HCT116 (cell line): ENCODE data around the gene WDPCP. TPM values are rescaled to one million over a fixed set of nuclear protein-coding genes. Genes with fewer than 3 reads are reported as not detected.

Experiments
- ATAC-seq: fragments of 200-7000 bp; cut with Tn5 transposase; 2 replicates; pipeline ENCODE4 v1.9.1; 2020; ENCODE audit warnings: mild to moderate bottlenecking, moderate library complexity
- BruUV-seq: library from RNA; stranded (reverse); fragments of 400-500 nt; replicated peaks from 2 replicates; lab custom pipeline; 2021; lab: Mats Ljungman, UMichigan
- CTCF ChIA-PET: fragments of 300-600 bp; sonication (Branson Sonifier 250); formaldehyde crosslinking; loops from one replicate; lab custom pipeline; 2021; ENCODE audit warnings: antibody characterized with exemption; lab: Charles Lee
- POLR2A ChIA-PET: fragments of 300-600, 350-600 bp; sonication (Branson Sonifier 250); formaldehyde crosslinking; loops from one replicate; lab custom pipeline; 2021; ENCODE audit warnings: antibody characterized with exemption; lab: Charles Lee
- RAD21 ChIA-PET, 2 experiments: fragments of 300-600 bp; sonication (Branson Sonifier 250); formaldehyde crosslinking; loops; one replicate each; lab custom pipeline; 2023; ENCODE audit warnings: low total read pairs in 2 of 2; ENCODE audit not compliant: uncharacterized antibody in 2 of 2, unreplicated experiment in 2 of 2, low non-redundant PET in 1 of 2; lab: Charles Lee
- DNase-seq: peaks from one replicate; pipeline ENCODE4 v3.0.0-alpha.2; 2010; ENCODE audit warnings: low read depth, low spot score
- H2AFZ ChIP-seq: fragments of 200-600 bp; shearing (Covaris generic), sonication (generic); 2 replicates; pipeline ENCODE4 v1.6.1; 2017; ENCODE audit warnings: low read depth, mixed run types, mixed read lengths, antibody characterized with exemption, low read length; ENCODE audit not compliant: poor library complexity, severe bottlenecking
- H3K27ac ChIP-seq: 2 replicates; pipeline ENCODE4 v1.5.1; 2012; ENCODE audit warnings: low read depth, low read length
- H3K27me3 ChIP-seq: fragments of 200-600 bp; sonication (generic); 2 replicates; pipeline ENCODE4 v1.6.1; 2016; ENCODE audit warnings: mixed run types, low read length, mixed read lengths; ENCODE audit not compliant: insufficient read depth
- H3K36me3 ChIP-seq, 2 experiments: fragments of 200-500 bp in 1 of 2; fragments of 200-600 bp in 1 of 2; sonication (Bioruptor generic) in 1 of 2; sonication (generic) in 1 of 2; 2 replicates each; pipeline versions ENCODE4 v1.5.1 to v1.6.1; 2014 to 2016; ENCODE audit warnings: low read length in 2 of 2, inconsistent platforms in 1 of 2, mixed read lengths in 1 of 2, mixed run types in 1 of 2; ENCODE audit not compliant: insufficient read depth in 2 of 2, control insufficient read depth in 1 of 2
- H3K4me1 ChIP-seq, 2 experiments: fragments of 200-600 bp in 1 of 2; sonication (generic) in 1 of 2; 2 replicates each; pipeline versions ENCODE4 v1.5.1 to v1.6.1; 2012 to 2017; ENCODE audit warnings: low read length in 2 of 2, inconsistent platforms in 1 of 2, mild to moderate bottlenecking in 1 of 2, mixed read lengths in 1 of 2, mixed run types in 1 of 2, moderate library complexity in 1 of 2; ENCODE audit not compliant: insufficient read depth in 2 of 2, control insufficient read depth in 1 of 2
- H3K4me2 ChIP-seq: fragments of 200-600 bp; sonication (generic); 2 replicates; pipeline ENCODE4 v1.6.1; 2017; ENCODE audit warnings: mixed run types, low read length, mixed read lengths
- H3K4me3 ChIP-seq, 2 experiments: fragments of 200-600 bp in 1 of 2; sonication (generic) in 1 of 2; replicated peaks in 1 of 2; 2 replicates each; pipeline ENCODE4 v1.5.1; 2011 to 2016; ENCODE audit warnings: low read length in 2 of 2, control low read depth in 1 of 2, low read depth in 1 of 2, mild to moderate bottlenecking in 1 of 2, mixed read lengths in 1 of 2, mixed run types in 1 of 2
- H3K79me2 ChIP-seq: fragments of 200-600 bp; sonication (generic); 2 replicates; pipeline ENCODE4 v1.6.1; 2017; ENCODE audit warnings: mild to moderate bottlenecking, mixed run types, low read length, moderate library complexity, mixed read lengths; ENCODE audit not compliant: insufficient read depth
- H3K9ac ChIP-seq: fragments of 200-600 bp; sonication (generic); 2 replicates; pipeline ENCODE4 v1.6.1; 2016; ENCODE audit warnings: low read length, mixed read lengths
- H3K9me2 ChIP-seq: fragments of 200-600 bp; sonication (generic), shearing (Covaris generic); 2 replicates; pipeline ENCODE4 v1.6.1; 2017; ENCODE audit warnings: mixed run types, mild to moderate bottlenecking, moderate library complexity; ENCODE audit not compliant: insufficient read depth
- H3K9me3 ChIP-seq, 2 experiments: fragments of 200-500 bp in 1 of 2; fragments of 200-600 bp in 1 of 2; sonication (Bioruptor generic) in 1 of 2; sonication (generic) in 1 of 2; 2 replicates each; pipeline ENCODE4 v1.6.1; 2014 to 2017; ENCODE audit warnings: low read length in 2 of 2, mixed read lengths in 2 of 2, inconsistent platforms in 1 of 2, low read depth in 1 of 2, mild to moderate bottlenecking in 1 of 2, mixed run types in 1 of 2, moderate library complexity in 1 of 2; ENCODE audit not compliant: control insufficient read depth in 1 of 2, insufficient read depth in 1 of 2
- H4K20me1 ChIP-seq: fragments of 200-600 bp; sonication (generic), shearing (Covaris generic); 2 replicates; pipeline ENCODE4 v1.6.1; 2017; ENCODE audit warnings: mixed run types, mild to moderate bottlenecking, moderate library complexity; ENCODE audit not compliant: insufficient read depth
- ELF1 ChIP-seq: IDR thresholded peaks from 2 replicates; pipeline ENCODE4 v1.6.1; 2012; ENCODE audit warnings: low read depth, borderline replicate concordance
- EZH2 ChIP-seq: fragments of 200-600 bp; sonication (generic); IDR thresholded peaks from 2 replicates; pipeline ENCODE4 v1.6.1; 2017; ENCODE audit warnings: antibody characterized with exemption, mixed run types
- FOSL1 ChIP-seq: IDR thresholded peaks from 2 replicates; pipeline ENCODE4 v1.6.1; 2012; ENCODE audit warnings: low read depth
- JUND ChIP-seq: IDR thresholded peaks from 2 replicates; pipeline ENCODE4 v1.6.1; 2012
- POLR2AphosphoS5 ChIP-seq: IDR thresholded peaks from 2 replicates; pipeline ENCODE4 v1.6.1; 2011; ENCODE audit warnings: mild to moderate bottlenecking, low read depth, low read length, moderate library complexity
- SIN3A ChIP-seq: IDR thresholded peaks from 2 replicates; pipeline ENCODE4 v1.6.1; 2012; ENCODE audit warnings: low read depth
- ZNF274 ChIP-seq: fragments of 200-500 bp; sonication (Bioruptor generic); IDR thresholded peaks from 2 replicates; pipeline ENCODE4 v1.6.1; 2014; ENCODE audit warnings: mild to moderate bottlenecking, low read depth, low read length, inconsistent platforms
- intact Hi-C: fragments of 100-400 bp; cut with micrococcal nuclease; formaldehyde crosslinking; loops from 2 replicates; pipeline ENCODE4 v1.10.0; 2022
- total RNA-seq: library from RNA; stranded (reverse); gene quantifications from one replicate; pipeline ENCODE4 v1.2.1, GENCODE V29; 2021; ENCODE audit not compliant: unreplicated experiment
- TF ChIP-seq, protein P1 (sequence below): IDR thresholded peaks from 2 replicates; pipeline ENCODE4 v1.6.1; 2011; ENCODE audit warnings: mild to moderate bottlenecking, low read length, moderate library complexity; ENCODE audit not compliant: insufficient replicate concordance; ENCODE audit errors: extremely low read depth

The WDPCP gene
- total RNA-seq, 1 experiment from 2014 or later: 4.1 TPM

DNA sequence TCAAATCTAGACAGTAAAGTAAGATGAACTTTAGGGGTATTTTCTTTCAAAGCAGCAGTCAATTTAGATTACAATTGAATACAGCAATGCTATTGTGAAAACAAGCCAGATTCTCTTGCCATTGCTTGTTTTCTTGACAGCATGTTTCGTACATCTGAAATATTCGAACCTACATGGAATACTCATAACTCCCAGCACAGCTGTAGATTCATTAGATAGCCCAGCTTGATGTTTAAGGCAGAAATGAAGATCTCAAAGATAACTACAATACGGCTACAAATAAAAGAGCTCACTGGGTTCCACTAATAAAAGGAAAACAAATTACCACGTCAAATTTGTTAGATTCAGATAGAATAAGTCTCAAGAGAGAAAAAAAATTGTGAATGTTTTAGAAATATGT is 208.8 kb downstream of the WDPCP start:
- no peak for ATAC-seq
- ChIA-PET CTCF (no interaction called here), RAD21 (no interaction called here), POLR2A (no interaction called here)
- H3K79me2 ChIP-seq: no peaks in the 10 kb centered on the region
- no peaks in the 10 kb centered on the region for H3K27me3 ChIP-seq
- H3K9ac ChIP-seq: no peak overlapping the region
- no peak overlapping the region for H3K4me3 ChIP-seq
- H2AFZ ChIP-seq: no peak overlapping the region
- no peaks in the 10 kb centered on the region for H4K20me1 ChIP-seq
- peaks cover 2 to 10% of the 10 kb centered on the region in 2 experiments; a peak in 3 of 4 replicates for H3K4me1 ChIP-seq
- intact Hi-C loops: no loop called here
- no peaks in the 10 kb centered on the region for H3K9me3 ChIP-seq
- H3K4me2 ChIP-seq: no peak overlapping the region
- no peak for TF ChIP-seq EZH2
- TF ChIP-seq SIN3A: no peak
- no peak for TF ChIP-seq FOSL1
- TF ChIP-seq POLR2AphosphoS5: no peak
- TF ChIP-seq ZNF274: no peak
- no peaks in the 10 kb centered on the region for H3K36me3 ChIP-seq
- no peak overlapping the region for H3K27ac ChIP-seq
- no peaks in the 10 kb centered on the region for H3K9me2 ChIP-seq
- no TSS peak for BruUV-seq
- no peak for DNase-seq

GRCh38 chr2:63378589-63378988 is 209.7 kb downstream of the WDPCP start:
- H4K20me1 ChIP-seq: no peaks in the 10 kb centered on the region
- peaks cover 2 to 10% of the 10 kb centered on the region in 2 experiments; a peak in 3 of 4 replicates for H3K4me1 ChIP-seq
- peak overlapping the region; percentile 19; the same call in 1 of the 2 replicates for H3K4me2 ChIP-seq
- RAD21 ChIA-PET: no interaction called here
- no peak overlapping the region for H2AFZ ChIP-seq
- no peaks in the 10 kb centered on the region for H3K79me2 ChIP-seq
- no peaks in the 10 kb centered on the region for H3K27me3 ChIP-seq
- no peaks in the 10 kb centered on the region for H3K36me3 ChIP-seq
- DNase-seq (no peak), ATAC-seq (peak; percentile 44; the same call in 1 of the 2 replicates)
- no peaks in the 10 kb centered on the region for H3K9me2 ChIP-seq
- H3K9me3 ChIP-seq: no peaks in the 10 kb centered on the region
- intact Hi-C loops: no loop called here
- no peak overlapping the region for H3K9ac ChIP-seq
- peak; percentile 29; the same call in 1 of the 2 replicates for TF ChIP-seq FOSL1
- 0 out of 2 replicates have a peak, but pooled peaks have one; percentile 37 for TF ChIP-seq JUND
- TF ChIP-seq ELF1: no peak
- TF ChIP-seq, protein P1, sequence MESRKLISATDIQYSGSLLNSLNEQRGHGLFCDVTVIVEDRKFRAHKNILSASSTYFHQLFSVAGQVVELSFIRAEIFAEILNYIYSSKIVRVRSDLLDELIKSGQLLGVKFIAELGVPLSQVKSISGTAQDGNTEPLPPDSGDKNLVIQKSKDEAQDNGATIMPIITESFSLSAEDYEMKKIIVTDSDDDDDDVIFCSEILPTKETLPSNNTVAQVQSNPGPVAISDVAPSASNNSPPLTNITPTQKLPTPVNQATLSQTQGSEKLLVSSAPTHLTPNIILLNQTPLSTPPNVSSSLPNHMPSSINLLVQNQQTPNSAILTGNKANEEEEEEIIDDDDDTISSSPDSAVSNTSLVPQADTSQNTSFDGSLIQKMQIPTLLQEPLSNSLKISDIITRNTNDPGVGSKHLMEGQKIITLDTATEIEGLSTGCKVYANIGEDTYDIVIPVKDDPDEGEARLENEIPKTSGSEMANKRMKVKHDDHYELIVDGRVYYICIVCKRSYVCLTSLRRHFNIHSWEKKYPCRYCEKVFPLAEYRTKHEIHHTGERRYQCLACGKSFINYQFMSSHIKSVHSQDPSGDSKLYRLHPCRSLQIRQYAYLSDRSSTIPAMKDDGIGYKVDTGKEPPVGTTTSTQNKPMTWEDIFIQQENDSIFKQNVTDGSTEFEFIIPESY: no peak
- TF ChIP-seq, all 23 proteins: peak for 2
- no peak overlapping the region for H3K27ac ChIP-seq
- H3K4me3 ChIP-seq: no peak overlapping the region
- POLR2A ChIA-PET: no interaction called here
- no TSS peak for BruUV-seq
- CTCF ChIA-PET: no interaction called here
